Adipocyte (in vitro differentiated cells): ENCODE results near the gene DAZAP1.

ENCODE experiments used
- DNase-seq: peaks from one replicate; pipeline ENCODE4 v3.0.0-alpha.2; 2015; ENCODE audit warnings: low read depth
- H3K27me3 ChIP-seq: replicated peaks from 2 replicates; pipeline ENCODE4 v1.7.0; 2013; ENCODE audit warnings: mild to moderate bottlenecking, low read length, moderate library complexity; ENCODE audit not compliant: control insufficient read depth, insufficient read depth
- H3K36me3 ChIP-seq: 2 replicates; pipeline ENCODE4 v1.7.0; 2013; ENCODE audit warnings: low read length, mild to moderate bottlenecking, moderate library complexity; ENCODE audit not compliant: control insufficient read depth, insufficient read depth, severe bottlenecking
- H3K4me1 ChIP-seq: 2 replicates; pipeline ENCODE4 v1.7.0; 2013; ENCODE audit warnings: mild to moderate bottlenecking, low read length, moderate library complexity; ENCODE audit not compliant: control insufficient read depth, insufficient read depth
- H3K4me3 ChIP-seq: 2 replicates; pipeline ENCODE4 v1.7.0; 2013; ENCODE audit warnings: mild to moderate bottlenecking, low read length, moderate library complexity
- H3K9ac ChIP-seq: 2 replicates; pipeline ENCODE4 v1.7.0; 2013; ENCODE audit warnings: mild to moderate bottlenecking, low read length, moderate library complexity
- H3K9me3 ChIP-seq: 2 replicates; pipeline ENCODE4 v1.7.0; 2013; ENCODE audit warnings: mild to moderate bottlenecking, low read length, moderate library complexity; ENCODE audit not compliant: control insufficient read depth

DAZAP1 gene

DNA sequence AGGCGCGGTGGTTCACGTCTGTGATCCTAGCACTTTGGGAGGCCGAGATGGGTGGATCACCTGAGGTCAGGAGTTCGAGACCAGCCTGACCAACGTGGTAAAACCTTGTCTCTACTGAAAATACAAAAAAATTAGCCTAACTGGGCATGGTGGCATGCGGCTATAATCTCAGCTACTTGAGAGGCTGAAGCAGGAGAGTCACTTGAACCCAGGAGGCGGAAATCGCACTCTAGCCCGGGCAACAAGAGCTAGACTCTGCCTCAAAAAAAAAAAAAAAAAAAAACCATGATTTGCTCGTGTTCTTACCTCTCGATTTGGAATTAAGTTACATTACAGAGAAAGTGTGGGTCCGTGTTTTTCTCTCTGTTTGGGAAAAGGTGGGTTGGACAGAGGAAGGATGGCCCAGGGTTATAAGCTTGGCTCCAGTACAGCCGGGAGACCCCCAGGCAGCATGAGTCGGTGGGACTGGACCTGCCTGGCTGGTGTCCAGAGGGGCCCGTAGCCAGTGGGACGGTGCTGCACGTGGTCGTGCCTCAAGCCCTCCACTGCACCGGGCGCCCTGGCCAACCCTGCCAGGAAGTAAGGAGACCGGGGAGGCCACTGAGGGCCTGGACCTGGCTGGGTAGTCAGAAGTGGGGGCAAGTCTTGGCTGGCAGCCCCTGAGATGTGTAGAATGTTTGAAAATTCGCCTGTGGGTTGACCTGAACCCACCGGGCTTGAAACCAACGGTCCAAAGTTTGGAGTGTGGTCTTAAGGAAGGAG, 34.5 kb downstream of the DAZAP1 start:
- peaks cover 21% of the 10 kb centered on the region for H3K4me1 ChIP-seq
- no peak overlapping the region for H3K4me3 ChIP-seq
- no peak for DNase-seq
- H3K27me3 ChIP-seq, result peaks cover under 1% of the 10 kb centered on the region
- H3K9me3 ChIP-seq, result no peaks in the 10 kb centered on the region
- peak overlapping the region; percentile 56 for H3K9ac ChIP-seq
- H3K36me3 ChIP-seq, result peaks cover 38% of the 10 kb centered on the region

DNA sequence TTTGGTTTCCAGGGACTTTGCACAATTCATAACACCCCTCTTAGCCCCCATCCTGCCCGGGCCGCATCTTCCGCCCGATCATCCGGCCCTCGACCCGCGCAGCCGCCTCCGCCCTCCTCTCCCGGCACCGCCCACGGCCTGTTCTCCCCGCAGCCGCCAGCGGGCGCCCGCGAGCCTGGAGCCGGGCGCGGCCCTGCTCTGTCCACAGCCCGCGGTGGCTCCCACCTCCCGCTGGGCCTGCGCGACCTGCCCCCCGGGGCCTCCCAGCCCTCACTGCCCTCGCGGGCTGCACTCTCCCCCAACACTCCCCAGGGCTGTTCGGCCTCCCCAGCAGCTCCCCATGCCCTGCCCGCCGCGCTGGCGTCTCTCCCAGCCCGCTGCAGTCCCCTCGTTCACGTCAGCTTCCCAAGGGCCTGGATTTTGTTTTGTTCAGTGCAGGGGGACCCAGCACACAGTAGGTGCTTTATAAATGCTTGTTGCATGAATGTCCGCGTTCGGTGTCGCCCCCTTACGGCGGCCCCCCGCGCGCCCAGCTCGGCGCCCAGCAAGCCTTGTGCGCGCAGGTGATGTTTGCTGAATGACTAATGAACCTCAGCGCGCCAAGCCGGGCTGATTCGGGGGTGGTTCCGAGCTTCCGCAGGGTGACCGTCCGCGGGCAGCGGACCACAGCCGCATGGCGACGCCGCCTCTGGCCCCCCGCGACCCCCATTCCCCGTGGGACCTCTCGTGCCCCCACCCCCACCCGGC, 38.0 kb downstream of the DAZAP1 start:
- no peaks in the 10 kb centered on the region for H3K9me3 ChIP-seq
- DNase-seq, result peak; percentile 88
- H3K4me3 ChIP-seq, result peak overlapping the region; percentile 44
- peaks cover 11% of the 10 kb centered on the region for H3K4me1 ChIP-seq
- H3K36me3 ChIP-seq, result peaks cover 28% of the 10 kb centered on the region
- peaks cover 22% of the 10 kb centered on the region for H3K27me3 ChIP-seq
- H3K9ac ChIP-seq, result no peak overlapping the region

DNA sequence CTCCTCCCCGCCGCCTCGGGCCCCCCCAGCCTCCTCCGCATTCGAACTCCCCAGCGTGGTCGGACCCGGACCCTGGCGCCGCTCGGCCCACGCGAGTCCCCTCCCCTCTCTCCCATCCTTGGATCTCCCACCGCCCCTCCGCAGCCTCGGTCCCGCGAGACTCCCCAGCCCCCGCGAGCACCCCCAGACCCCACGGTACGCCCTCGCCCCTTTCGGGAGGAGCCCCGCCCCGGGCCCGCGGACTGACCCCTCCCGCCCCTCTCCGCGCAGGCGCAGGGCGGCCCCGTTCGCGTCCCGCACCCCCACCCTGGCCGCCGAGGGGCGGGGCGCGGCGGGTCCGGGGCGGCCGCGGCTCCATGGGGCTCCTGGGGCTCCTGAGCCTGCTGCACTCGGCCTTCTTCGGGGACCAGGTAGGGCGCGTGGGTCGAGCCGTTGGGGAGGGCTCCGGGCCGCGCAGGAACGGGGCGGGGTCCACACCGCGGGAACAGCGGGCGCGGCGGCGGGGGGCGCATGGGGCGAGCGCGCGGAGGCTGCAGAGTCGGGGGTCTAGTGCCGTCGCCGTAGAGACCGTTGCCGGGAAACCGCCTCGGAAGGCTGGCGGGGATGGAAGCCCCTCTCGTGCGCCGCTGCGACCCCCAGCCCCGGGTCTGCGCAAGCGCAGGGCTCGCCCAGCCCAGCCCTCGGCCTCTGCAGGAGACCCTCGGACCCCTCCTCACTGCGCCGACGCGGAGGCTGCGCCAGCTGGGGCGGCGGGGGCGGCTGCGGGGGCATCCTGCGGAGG, 38.7 kb downstream of the DAZAP1 start:
- Histone ChIP-seq H3K4me3 (no peak overlapping the region), H3K36me3 (peaks cover 21% of the 10 kb centered on the region), H3K9me3 (no peaks in the 10 kb centered on the region), H3K27me3 (peaks cover 29% of the 10 kb centered on the region), H3K9ac (no peak overlapping the region), H3K4me1 (peaks cover 5% of the 10 kb centered on the region)
- DNase-seq, result peak; percentile 81

DNA sequence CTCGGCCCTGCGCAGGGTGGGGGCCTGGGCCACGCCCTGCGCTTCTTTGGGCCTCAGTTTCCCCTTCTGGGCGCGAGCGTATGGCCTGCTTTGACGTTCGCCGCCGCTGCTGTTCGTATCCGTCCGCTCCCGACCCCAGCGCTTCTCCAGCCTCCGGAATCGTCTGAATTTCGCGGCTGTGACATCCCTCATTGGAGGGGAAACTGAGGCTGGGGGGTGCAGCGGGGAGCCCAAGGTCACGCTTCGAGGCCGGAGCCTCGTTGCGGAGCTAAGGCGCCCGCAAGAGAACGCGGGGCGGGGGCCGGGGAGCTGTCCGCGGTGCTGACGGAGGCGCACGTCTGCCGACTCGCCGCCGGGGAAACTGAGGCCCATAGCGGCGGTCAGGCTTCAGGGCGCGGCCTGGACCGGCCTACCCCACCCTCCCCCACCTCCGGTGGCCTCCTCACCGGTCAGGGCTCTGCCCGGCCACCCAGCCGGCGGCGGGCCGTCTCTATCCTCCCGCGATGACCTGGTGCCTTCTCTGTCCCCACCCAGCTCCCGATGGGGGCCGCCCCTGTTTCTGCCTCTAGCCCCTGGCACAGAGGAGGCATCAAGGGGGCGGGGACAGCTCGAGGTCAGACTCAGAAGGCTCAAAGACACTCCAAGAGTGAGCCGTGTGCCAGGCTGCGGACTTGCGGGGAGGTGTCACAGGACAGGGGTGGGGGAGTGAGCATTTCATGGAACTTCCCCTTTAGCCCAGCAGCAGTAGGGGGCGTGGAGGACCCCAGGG, 39.5 kb downstream of the DAZAP1 start:
- H3K9ac ChIP-seq, result no peak overlapping the region
- peak; percentile 51 for DNase-seq
- no peaks in the 10 kb centered on the region for H3K9me3 ChIP-seq
- peaks cover 4% of the 10 kb centered on the region for H3K4me1 ChIP-seq
- H3K36me3 ChIP-seq, result peaks cover 13% of the 10 kb centered on the region
- peaks cover 34% of the 10 kb centered on the region for H3K27me3 ChIP-seq
- H3K4me3 ChIP-seq, result no peak overlapping the region

DNA sequence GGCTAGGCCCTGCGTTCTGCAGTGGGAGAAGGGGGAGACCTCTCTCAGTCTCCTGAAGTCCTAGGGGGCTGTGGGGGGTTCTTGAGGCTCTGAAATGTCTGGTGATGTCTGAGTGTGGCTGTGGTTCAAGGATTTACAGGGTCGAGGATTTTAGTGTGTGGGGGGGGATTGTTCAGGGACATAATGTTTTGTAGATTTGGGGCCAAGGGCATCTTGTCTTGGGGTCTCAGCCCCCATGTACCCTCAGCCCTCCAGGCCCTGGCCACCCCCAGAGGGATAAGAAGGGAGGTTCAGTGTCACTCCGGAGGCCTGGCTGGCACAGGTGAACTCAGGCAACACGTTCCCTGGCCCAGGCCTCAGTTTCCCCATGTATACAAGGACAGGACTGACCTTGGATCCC, 40.1 kb downstream of the DAZAP1 start:
- no peak for DNase-seq
- Histone ChIP-seq H3K4me3 (no peak overlapping the region), H3K27me3 (peaks cover 39% of the 10 kb centered on the region), H3K4me1 (peaks cover 4% of the 10 kb centered on the region), H3K9me3 (no peaks in the 10 kb centered on the region), H3K36me3 (peaks cover 7% of the 10 kb centered on the region), H3K9ac (no peak overlapping the region)

DNA sequence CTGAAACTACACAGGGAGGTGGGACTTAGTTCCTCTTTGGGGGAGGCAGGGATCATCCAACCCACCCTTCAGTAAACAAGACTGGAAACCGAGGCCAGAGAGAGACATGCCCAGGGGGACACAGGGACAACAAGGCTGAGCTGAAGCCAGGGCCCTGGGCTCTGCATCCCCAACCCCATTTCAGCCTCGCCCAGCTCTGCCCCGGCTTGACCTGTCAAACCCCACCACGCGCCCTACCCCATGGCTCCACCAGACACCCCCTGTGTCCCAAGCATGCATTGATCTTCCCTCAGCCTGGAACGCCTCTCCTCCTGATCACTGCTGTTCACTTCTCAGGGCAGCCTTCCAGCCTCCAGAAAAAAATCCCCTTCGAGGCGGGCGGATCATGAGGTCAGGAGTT, 40.6 kb downstream of the DAZAP1 start:
- Histone ChIP-seq H3K36me3 (peaks cover 2% of the 10 kb centered on the region), H3K27me3 (peaks cover 43% of the 10 kb centered on the region), H3K9ac (no peak overlapping the region), H3K9me3 (no peaks in the 10 kb centered on the region), H3K4me1 (peaks cover 4% of the 10 kb centered on the region), H3K4me3 (no peak overlapping the region)
- no peak for DNase-seq

DNA sequence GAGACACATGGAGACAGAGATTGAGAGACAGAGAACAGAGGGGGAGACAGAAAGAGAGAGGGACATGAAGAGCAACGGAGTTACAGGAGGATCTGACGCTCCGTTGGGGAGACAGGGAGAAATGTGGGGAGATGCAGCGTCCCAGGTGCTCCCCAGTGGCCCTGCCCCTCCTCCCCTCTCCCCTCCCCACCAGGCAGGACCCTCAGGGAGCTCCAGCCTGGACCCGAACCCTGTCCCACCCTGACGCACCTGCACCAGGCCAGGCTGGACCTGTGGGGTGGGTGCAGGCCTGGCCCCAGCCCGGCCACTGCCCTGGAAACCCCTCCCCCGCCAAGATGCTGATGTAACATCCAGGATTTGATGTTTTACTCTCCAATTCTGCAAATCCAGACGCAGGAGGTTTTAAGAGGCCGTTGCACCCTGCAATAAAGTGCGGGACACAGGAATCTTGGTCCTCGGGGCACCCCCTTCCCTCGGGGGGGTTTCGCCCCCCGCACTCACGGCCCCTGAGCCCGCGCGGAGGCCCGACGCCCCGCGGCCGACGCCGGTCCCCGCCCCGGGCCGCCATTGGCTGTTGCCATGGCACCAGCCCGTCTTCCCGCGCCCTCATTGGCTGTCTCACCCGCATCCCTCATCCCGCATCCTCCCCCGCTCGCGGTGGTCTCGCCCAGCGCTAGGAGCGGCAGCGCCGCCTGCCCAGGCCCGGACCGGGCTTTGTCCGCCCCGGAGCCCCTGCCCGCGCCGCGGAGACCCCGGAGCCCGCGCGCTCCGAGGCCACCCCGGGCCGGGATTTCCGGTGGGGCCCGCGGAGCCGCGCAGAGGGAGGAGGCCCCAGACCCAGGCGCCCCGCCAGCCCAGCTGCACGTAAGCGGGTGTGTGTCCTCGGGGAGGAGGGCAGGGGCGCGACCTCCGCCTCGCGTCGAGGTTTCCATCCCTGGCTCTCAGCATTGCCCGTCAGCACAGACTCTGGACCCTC, 42.4 kb downstream of the DAZAP1 start, which contains the start of gene APC2:
APC2 (plus strand) TSS at position 655 of the 976 bp plus-strand sequence. CDS start 2,881 bp downstream, outside the sequence.
- DNase-seq, result peak; percentile 81
- peaks cover 9% of the 10 kb centered on the region for H3K4me1 ChIP-seq
- H3K4me3 ChIP-seq, result no peak within 1 kb of the TSS
- no peak within 1 kb of the TSS for H3K9ac ChIP-seq
- peaks cover 46% of the 10 kb centered on the region for H3K27me3 ChIP-seq
- H3K36me3 ChIP-seq, result no peaks in the 10 kb centered on the region
- no peaks in the 10 kb centered on the region for H3K9me3 ChIP-seq

DNA sequence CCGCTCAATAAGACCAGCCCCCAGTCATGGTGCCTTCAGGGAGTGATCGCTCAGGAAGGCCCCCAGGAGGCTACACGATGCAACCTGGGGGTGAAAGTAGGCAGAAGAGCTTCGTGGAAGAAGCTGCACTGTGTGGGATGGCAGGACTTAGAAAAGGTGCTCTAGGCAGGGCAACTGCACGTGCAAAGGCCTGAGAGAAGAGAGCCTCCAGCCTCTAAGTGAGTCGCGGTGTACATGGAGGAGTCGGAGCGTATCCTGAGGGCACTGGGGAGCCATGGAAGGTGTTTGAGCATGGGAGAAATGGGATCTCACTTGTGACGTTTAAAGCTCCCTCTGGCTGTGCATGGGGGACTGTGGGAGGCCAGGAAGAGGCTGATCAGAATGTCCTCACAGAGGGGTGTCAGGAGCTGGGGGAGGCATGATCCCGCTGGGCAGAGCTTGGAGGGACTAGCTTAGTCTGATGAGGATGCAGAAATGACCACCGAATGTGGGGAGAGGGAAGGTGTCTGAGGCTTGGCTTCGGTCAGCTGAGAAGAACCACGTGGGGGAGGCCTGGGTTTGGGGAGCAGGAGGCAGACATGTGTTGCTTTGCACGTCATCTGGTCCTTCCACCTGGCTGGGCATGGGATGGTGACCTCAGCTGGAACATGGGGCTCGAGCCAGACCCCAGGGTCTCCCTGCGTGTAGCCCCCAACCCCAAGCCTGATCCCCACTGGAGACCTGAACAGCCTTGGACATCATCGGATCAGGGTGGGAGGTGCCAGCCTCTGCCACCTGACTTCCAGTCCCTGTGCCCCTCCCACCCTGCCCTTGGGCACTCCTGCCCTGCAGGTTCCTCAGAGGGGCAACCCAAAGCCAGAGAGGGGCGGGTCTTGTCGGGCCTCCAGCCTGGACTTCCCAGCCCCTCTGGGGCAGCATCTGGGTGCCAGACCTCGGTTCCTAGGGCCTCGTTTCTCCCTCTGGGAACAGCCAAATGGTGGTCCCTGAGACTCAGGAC, 43.6 kb downstream of the DAZAP1 start:
- Histone ChIP-seq H3K4me3 (no peak overlapping the region), H3K27me3 (peaks cover 46% of the 10 kb centered on the region), H3K36me3 (no peaks in the 10 kb centered on the region), H3K9ac (no peak overlapping the region), H3K9me3 (no peaks in the 10 kb centered on the region), H3K4me1 (peaks cover 5% of the 10 kb centered on the region)
- DNase-seq, result no peak
